ENCODE results near the gene CHRM4.

CHRM4 gene

GRCh38 chr11:46367244-46367915 is 24.2 kb downstream of the CHRM4 start:
- DNase-seq = peak; percentile 64

- DNase-seq = no peak
Observed at GRCh38 chr11:46366661-46367161, 24.9 kb downstream of the CHRM4 start.

DNA sequence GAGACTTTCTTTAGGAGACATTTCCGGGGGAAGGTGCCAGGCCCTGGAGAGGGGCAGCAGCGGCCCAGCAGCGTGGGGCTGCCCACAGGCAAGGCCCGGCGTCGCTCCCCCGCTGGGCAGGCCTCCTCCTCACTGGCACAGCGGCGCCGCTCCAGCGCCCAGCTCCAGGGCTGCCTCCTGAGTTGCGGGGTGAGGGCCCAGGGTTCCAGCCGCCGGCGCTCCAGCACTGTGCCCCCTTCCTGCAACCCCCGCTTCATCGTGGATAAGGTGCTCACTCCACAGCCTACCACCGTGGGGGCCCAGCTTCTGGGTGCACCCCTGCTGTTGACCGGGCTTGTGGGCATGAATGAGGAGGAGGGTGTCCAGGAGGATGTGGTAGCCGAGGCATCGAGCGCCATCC is 25.3 kb downstream of the CHRM4 start:
- DNase-seq = no peak

- no peak for DNase-seq
Observed at GRCh38 chr11:46364791-46365190, 26.8 kb downstream of the CHRM4 start.

DNA sequence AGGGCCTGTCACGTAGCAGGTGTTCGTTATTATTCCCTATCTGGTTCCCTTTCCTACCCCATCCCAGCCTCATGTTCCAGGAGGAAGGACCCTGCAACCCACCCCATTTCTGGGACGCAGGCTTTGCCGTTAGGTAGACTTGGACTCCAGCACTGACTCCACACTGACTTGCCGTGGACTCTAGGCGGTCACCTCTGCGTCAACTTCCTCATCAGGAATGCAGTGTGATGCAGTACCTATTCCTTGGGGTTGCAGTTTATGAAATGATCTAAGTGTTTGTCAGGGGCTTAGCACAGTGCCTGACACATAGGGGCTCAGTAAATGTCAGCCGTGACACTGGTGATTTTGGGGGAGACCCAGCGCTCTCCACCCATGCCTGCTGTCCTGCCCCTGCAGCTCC is 27.5 kb downstream of the CHRM4 start:
- DNase-seq = no peak

- DNase-seq = no peak
Observed at GRCh38 chr11:46363455-46364005, 28.0 kb downstream of the CHRM4 start.

DNA sequence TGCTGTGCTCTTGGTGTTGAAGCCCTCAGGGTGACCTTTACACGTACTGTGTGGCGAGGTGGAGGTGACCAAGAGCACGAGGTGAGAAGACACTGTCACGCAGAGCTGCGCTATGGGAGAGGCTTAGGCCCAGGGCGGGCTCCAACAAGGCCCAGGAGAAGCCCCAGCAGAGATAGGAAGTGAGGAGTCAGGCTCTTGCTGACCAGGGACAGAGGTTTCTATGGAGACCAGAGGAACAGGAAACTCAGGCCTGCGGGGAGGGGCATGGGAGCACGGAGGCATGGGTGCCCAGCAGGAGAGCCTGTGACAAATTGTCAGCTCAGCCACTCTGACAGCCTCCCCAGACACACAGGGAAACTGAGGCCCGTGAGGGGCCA is 28.6 kb downstream of the CHRM4 start:
- no peak for DNase-seq

DNA sequence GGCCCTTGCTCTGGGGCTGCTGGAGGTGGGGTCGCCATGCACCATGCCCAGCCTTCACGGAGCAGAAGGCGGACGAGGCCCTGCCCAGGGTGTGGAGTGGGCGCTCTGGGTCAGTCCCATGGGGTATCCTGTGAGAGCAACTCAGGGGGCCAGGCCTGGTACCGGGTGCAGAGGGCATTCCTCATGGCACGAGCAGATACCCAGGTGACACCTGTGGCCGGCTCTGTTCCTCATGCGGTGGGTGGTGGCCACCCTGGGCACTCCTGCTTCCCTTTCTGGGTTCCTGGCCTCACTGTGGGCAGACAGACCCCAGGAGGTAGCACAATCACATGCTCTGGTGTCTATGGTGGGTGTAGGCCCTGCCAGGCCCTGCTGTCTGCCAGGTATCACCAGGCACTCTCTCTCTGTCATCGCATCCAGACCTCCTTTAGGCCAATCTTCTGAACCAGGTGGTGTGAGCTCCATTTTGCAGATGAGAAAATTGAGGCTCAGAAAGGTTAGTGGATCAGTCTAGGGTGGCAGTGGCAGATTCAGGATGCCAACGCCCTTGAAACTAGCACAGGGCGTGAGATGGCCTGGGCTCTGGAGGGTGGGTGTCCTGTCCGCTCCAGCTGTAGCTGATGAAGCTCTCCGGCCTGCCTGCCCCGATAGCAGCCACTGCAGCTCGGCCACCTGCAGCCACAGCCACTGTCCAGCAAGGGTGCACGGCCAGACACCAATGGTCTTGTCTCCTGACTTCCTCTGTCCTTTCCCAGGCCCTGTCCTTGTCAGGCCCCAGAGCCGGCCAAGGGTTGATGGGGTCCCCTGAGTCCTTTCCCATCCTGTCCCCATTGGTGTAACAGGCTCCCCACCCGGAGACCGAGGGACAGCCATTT is 29.2 kb downstream of the CHRM4 start:
- DNase-seq = no peak

DNA sequence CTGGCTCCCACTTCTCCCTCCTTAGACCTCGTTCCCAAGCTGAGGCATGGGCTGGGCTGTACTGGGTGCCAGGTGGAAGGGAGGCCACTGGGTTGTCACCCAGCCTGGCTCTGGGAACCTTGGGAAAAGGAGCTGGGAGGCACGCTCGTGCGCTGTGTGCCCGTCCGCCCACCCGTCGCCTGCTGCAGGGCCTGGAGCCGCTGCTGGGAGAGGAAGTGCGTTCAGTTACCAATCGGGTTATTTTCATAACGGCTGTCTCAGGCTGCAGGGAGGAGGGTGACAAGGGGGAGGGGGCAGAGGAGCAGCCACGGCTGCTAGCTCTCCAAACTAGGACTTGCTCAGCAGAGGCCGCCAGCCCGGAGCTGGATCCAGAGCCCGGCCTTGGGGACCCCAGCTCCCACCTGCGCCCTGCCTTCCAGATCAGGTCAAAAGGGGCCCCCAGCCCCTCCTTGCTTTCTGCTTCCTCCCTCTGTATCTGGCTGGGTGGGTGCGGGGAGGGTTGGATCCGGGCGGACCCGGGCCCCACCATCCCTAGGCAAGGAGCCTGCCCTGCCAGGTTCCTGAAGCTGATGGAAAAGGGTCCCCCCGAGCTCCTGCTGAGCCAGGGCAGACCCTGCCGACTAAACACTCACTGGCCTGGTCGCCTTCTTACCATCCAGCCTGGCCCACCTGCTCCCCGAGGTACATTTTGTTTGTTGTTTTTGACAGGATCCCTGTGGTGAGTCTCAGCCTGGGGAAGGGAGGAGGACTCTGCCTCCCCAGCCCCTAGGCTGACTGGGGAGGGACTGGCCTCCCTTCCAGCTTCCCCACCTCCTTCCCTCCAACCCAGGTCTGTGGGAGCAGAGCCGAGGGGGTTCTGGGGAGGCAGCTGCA is 30.1 kb downstream of the CHRM4 start:
- DNase-seq = peak; percentile 52

DNA sequence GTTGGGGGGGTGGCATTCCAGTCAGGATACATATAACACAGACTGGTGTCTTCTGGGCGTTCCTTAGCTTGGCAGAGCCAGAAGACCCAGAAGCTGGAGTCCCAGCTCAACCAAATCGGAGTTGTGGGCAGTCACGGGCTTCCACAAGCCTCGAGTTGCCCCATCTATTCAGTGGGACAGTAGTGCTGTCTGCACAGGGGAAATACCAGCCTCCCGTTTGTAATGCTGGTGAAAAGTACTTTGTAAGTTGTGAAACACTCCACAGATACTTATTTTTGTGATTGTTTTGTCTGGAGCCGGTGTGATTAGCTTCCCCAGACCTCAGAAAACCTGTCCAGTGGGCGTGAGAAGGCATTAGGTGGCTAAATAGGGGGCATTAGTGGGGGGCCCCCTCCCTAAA is 30.7 kb downstream of the CHRM4 start:
- DNase-seq = no peak

DNA sequence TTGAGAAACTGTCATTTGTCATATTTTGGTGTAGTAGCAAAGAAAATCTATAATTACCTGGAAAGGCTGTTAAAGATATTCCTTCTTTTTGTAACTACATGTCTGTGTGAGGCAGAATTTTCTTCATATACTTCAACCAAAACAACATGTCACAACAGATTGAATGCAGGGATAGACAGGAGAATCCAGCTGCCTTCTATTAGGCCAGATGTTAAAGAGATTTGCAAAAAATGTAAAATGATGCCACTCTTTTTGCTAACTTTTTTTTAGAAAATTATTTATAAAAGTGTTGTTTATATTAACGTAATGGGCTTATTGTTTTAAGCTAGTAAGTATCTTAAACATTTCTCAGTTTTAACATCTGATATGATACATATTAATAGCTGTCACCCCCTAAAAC is 31.6 kb downstream of the CHRM4 start:
- no peak for DNase-seq

DNA sequence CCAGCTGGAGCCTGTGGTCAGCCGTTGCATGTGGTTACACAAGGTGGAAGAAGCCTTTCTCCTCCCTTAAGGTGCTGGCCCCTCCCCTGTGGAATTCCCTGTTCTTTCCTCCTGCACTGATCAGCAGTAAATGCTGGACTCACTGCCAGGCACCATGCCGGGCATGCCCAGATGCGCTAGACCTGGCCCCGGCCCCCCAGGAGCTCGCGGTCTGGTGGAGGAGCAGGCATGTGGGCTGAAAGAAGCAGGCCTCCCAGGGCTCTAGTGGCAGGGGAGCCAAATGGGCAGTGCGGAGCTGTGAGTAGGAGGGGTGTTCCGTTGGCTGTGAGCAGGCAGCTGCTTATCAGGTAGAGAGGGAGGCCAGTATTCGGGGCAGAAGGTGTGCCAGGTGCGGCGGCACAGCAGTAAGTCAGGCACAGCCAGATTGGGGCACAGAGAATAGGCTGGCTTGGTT is 34.1 kb downstream of the CHRM4 start:
- no peak for DNase-seq

DNA sequence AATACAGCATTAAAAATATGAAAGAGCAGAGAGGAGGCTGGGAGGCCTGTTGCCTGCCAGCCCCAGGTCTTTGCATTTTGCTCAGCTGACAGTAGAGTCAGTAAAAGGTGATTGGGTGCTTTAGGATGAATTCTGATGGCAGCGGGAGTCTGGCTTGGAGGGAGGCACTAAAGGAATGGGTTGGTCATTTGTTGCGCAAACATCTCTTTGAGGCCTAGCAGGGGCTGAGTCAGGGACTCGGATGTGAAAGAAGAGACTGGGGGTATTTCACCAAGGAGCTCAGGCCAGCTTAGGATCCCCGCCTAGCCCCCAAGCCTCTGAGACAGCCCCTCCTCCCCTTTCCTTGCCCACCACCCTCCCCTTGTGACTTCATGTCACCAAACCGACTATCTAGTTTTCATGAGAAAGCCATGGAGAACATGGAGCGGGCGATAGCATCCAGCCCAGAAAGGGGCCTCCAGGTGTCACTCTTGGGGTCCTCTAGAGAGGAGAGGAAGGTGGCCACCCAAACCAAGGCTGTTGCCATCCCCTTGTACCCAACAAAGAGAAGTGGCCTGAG is 34.6 kb downstream of the CHRM4 start:
- DNase-seq = no peak

- no peak for DNase-seq
Observed at GRCh38 chr11:46353698-46354097, 37.9 kb downstream of the CHRM4 start.

DNA sequence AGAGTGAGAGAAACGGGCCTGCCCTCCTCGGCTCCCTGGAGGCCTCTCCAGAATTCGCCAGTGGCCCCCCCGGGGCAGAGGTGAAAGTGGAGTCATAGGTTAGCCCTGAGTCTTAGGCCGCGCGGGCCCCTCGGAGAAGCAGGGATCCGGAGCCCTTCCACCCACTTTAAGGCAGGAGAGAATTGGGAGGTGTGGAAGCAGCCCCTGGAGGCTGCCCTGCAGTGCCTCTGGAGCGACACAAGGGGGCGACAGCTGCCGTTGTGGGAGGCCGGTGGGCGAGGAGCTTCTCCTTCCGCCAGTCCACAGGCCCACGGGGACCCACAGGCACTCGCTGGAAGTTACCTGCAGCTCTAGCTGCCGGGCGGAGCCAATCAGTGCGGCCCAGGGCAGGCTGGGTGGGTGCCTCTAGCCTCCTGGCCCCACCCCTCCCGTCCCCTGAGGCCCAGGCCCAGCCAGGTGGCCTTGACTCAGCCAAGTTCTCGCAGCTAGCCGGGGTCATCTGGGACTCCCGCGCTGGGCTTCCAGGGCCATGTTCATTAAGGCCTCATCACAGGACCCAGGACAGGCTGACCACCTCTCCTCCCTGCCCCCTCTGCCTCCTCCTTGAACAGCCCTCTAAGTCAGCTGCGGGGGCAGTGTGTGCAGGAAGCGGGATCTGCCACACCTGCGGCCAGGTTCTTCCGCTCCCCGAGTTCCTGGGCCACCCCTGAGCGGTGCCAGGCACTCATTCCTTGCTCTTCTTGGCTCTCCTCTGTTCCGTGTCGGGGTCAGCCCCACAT is 39.3 kb downstream of the CHRM4 start:
- peak; percentile 68 for DNase-seq

GRCh38 chr11:46351606-46352005 is 40.0 kb downstream of the CHRM4 start:
- DNase-seq = no peak

DNA sequence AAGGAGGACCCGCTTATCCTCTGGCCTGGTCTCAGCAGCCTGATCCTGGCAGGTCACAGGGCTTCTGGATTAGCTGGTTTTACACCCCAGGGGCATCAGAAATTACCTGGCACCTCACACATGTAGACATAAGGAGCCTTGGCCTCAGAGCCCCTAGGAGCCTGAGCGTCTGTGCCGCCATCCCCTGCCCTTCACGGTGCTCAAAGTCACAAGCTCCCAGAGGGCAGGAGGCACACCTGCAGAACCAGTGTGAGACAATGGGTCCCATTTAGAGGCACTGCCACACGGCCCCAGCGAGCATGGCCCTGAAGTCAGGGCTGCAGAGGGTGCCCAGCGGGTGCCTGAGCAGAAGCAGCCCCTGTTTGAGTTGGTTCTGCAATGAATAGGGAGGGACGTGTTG is 40.4 kb downstream of the CHRM4 start:
- DNase-seq = no peak

DNA sequence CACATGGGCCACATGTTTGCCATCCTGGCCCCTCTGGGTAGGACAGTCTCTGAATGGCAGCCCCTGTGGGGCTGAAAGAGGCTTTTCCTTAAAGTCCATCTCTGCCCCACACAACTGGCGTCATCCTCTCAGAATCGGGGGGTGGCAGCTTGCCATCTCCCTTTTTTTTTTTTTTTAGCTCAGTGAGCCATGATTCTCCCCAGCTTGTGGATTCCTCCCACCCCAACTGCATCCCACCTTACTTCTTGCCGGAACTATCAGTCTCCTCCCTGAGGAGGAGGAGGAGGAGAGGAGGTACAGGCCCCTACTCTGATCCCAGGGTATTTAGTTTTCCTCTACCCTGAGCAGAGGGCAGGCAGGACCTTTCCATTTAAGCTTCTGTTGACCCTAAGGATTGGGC is 40.9 kb downstream of the CHRM4 start:
- no peak for DNase-seq

DNA sequence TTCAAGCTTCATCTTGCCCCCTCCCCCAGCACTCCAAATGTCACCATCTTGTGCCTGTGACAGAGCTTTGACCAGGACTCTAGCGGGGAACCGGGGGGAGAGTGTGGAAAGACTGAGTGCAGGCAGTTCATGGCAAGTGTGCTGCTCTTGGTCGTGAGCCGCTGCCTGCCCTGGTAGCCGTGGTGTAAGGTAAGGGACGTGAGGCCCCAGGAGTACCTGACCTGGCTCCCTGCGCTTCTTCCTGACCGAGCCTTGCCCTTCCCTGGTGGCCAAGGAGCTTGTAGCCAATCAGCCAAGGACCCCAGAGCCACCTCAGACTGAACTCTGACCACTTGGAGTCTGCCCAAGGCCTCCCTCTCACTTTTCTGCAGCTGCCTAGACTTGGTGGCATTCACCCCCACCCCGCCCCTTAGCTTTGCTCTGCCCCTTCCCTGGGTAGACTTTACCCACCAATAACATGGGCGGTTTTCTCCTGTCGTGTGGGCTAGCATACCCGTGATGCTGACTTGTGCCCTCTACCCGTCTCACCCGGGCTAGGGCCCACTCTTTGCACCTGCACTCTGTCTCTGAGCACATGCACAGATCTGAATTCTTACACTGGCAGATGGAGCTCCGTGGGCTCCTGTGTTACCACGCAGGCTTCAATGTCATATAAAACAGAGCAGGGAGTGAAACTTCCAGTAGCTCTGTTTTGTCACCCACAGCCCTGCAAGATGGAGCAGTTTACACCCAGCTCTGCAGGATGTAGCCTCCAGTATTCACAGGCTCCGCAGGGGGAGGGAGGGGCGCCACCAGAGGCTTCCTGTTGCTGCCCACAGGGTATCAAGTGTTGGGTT is 42.8 kb downstream of the CHRM4 start:
- DNase-seq = peak; percentile 58

DNA sequence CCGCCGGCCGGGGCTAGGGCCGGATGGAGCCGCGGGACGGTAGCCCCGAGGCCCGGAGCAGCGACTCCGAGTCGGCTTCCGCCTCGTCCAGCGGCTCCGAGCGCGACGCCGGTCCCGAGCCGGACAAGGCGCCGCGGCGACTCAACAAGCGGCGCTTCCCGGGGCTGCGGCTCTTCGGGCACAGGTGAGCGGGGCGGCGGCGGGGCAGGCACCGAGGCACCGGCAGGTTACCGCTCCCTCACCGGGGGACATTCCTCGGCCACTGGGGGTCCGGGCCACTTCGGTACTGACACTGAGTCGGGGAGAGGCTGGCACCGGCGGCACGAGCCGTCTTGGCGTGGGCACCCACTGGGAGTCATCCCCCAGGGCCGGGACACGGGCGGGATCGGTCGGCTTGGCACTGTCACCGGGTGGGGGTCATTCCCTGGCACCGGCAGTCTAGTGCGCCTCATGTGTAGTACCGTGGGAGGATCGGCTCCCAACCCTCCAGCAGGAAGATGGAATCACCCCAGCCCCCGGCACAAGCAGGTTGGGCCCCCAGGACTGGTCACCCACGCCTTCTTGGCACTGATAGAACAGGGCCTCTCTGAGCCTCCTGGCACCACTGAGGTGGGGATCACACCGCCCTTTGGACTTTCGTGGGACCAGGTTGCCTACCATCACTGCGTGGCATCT is 43.8 kb downstream of the CHRM4 start:
- DNase-seq = no peak

Measured in activated effector memory CD4-positive, alpha-beta T cell treated with Interleukin-2 at 50 U/mL for 16 hours (primary cell).